ENCODE data around the gene MYRF. TPM values are rescaled to one million over a fixed set of nuclear protein-coding genes. Genes with fewer than 3 reads are reported as not detected.

Gene MYRF
- total RNA-seq, 2 experiments from 2014 or later = 0.19 to 1.1 TPM

DNA sequence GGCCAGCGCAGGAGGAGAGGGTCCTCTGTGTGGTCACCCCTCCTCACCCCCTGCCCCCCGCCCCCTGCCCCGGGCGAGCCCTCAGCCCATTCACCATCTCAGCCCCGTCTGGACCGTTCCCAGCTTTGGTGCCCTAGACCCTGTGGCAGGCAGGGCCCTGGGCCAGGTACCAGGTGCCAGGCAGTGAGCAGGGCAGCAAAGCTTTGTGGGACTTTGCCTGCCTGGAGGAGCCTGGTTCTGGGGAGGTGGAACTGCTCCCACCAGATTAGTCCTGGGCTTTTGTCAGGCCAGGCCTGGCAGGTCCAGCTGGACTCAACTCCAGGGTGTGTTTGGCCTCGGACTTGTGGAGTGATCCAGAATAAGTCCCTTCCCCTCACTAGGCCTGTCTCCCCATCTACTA, 13.7 kb upstream of the MYRF start:
- intact Hi-C loops (cut with micrococcal nuclease; ENCODE audit: unreplicated experiment) = no loop called here

DNA sequence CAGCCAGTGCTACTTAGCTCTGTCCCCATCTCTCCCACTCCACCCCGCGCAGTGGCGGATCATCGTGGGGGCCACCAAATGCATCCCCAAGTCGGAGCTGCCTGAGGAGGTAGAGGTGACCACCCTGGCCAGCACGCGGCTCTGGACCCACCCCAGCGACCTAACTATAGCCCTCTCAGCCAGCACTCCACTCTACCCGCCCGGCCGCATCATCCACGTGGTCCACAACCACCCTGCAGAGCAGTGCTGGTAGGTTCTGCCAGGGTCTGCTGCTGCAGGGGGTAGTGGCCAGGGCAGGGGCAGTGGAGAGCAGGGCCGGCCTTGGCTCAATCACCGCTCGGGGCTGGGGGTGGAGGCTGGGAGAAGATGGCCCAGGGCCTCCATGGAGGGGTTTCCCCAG, 13.0 kb upstream of the MYRF start:
- intact Hi-C loops (cut with micrococcal nuclease; ENCODE audit: unreplicated experiment) = no loop called here
- no peak overlapping the region for H3K4me2 ChIP-seq (ENCODE audit: low read length)
- H4K20me1 ChIP-seq (ENCODE audit: insufficient read depth, low read length) = no peaks in the 10 kb centered on the region
- no TSS peak for BruUV-seq (replicated peaks)
- no peak overlapping the region for H3K27ac ChIP-seq (ENCODE audit: low read depth, low read length, poor library complexity, severe bottlenecking)
- ChIA-PET CTCF (ENCODE audit: unreplicated experiment) (interaction anchor here (0.6 kb wide), 1 partner anchor 11 kb away, joined by 4 read pairs; no protein-coding TSS in a partner anchor), POLR2A (no interaction called here)
- H2AFZ ChIP-seq (ENCODE audit: low read length) = no peak overlapping the region
- TF ChIP-seq, protein P1, sequence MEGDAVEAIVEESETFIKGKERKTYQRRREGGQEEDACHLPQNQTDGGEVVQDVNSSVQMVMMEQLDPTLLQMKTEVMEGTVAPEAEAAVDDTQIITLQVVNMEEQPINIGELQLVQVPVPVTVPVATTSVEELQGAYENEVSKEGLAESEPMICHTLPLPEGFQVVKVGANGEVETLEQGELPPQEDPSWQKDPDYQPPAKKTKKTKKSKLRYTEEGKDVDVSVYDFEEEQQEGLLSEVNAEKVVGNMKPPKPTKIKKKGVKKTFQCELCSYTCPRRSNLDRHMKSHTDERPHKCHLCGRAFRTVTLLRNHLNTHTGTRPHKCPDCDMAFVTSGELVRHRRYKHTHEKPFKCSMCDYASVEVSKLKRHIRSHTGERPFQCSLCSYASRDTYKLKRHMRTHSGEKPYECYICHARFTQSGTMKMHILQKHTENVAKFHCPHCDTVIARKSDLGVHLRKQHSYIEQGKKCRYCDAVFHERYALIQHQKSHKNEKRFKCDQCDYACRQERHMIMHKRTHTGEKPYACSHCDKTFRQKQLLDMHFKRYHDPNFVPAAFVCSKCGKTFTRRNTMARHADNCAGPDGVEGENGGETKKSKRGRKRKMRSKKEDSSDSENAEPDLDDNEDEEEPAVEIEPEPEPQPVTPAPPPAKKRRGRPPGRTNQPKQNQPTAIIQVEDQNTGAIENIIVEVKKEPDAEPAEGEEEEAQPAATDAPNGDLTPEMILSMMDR (conservative IDR thresholded peaks at IDR 0.05; ENCODE audit: low read length) = no peak
- TF ChIP-seq EZH2phosphoT487 (IDR thresholded peaks at IDR 0.05; ENCODE audit: borderline replicate concordance, low read depth, low read length) = no peak
- H3K4me1 ChIP-seq (ENCODE audit: insufficient read depth, low read length, poor library complexity, severe bottlenecking) = no peaks in the 10 kb centered on the region
- H3K9me3 ChIP-seq (ENCODE audit: low read length) = no peaks in the 10 kb centered on the region
- no peak for DNase-seq (ENCODE audit: low spot score)
- H3K9me2 ChIP-seq (ENCODE audit: insufficient read depth, low read length) = no peaks in the 10 kb centered on the region
- no peak overlapping the region for H3K4me3 ChIP-seq (ENCODE audit: low read depth, low read length, poor library complexity, severe bottlenecking)
- no peaks in the 10 kb centered on the region for H3K36me3 ChIP-seq (ENCODE audit: insufficient read depth, low read length)
- H3K79me2 ChIP-seq (ENCODE audit: insufficient read depth, low read depth, low read length) = no peaks in the 10 kb centered on the region

More for the DNA sequence above, 13.7 kb upstream of the MYRF start:
- BruUV-seq (replicated peaks) = no TSS peak
- no peak overlapping the region for H3K4me2 ChIP-seq (ENCODE audit: low read length)
- H3K27ac ChIP-seq (ENCODE audit: low read depth, low read length, poor library complexity, severe bottlenecking) = no peak overlapping the region
- H3K79me2 ChIP-seq (ENCODE audit: insufficient read depth, low read depth, low read length) = no peaks in the 10 kb centered on the region
- POLR2A ChIA-PET = no interaction called here
- no peak for DNase-seq (ENCODE audit: low spot score)
- H4K20me1 ChIP-seq (ENCODE audit: insufficient read depth, low read length) = no peaks in the 10 kb centered on the region
- no peak overlapping the region for H3K4me3 ChIP-seq (ENCODE audit: low read depth, low read length, poor library complexity, severe bottlenecking)
- no peaks in the 10 kb centered on the region for H3K4me1 ChIP-seq (ENCODE audit: insufficient read depth, low read length, poor library complexity, severe bottlenecking)
- H3K9me2 ChIP-seq (ENCODE audit: insufficient read depth, low read length) = no peaks in the 10 kb centered on the region
- no peak overlapping the region for H2AFZ ChIP-seq (ENCODE audit: low read length)
- H3K9me3 ChIP-seq (ENCODE audit: low read length) = no peaks in the 10 kb centered on the region
- TF ChIP-seq, protein P1 (conservative IDR thresholded peaks at IDR 0.05; ENCODE audit: low read length) = no peak
- no peak for TF ChIP-seq EZH2phosphoT487 (IDR thresholded peaks at IDR 0.05; ENCODE audit: borderline replicate concordance, low read depth, low read length)
- H3K36me3 ChIP-seq (ENCODE audit: insufficient read depth, low read length) = no peaks in the 10 kb centered on the region
- CTCF ChIA-PET (ENCODE audit: unreplicated experiment) = no interaction called here

DNA sequence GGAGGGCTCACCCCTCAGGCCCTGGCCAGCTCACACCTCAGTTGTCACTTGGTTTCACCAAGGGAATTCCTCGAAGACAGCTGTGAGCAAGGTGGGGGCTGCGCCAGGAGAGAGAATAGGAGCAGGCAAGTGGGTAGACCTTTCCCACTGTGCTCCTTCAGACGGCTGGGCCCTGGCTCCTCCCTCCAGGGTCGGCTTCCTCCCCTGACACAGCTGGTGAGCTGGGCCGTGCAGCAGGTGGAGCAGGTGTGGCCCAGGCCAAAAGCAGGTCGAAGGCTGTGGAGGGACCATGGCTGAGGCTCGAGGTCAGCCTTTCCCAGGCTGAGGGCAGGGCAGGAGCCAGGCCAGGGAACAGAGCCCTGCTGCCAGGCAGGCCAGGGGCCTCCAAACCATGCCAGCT, 12.5 kb upstream of the MYRF start:
- Histone ChIP-seq H3K4me2 (ENCODE audit: low read length) (no peak overlapping the region), H3K9me3 (ENCODE audit: low read length) (no peaks in the 10 kb centered on the region), H2AFZ (ENCODE audit: low read length) (no peak overlapping the region), H4K20me1 (ENCODE audit: insufficient read depth, low read length) (no peaks in the 10 kb centered on the region), H3K4me3 (ENCODE audit: low read depth, low read length, poor library complexity, severe bottlenecking) (no peak overlapping the region), H3K36me3 (ENCODE audit: insufficient read depth, low read length) (no peaks in the 10 kb centered on the region), H3K79me2 (ENCODE audit: insufficient read depth, low read depth, low read length) (no peaks in the 10 kb centered on the region), H3K9me2 (ENCODE audit: insufficient read depth, low read length) (no peaks in the 10 kb centered on the region), H3K4me1 (ENCODE audit: insufficient read depth, low read length, poor library complexity, severe bottlenecking) (no peaks in the 10 kb centered on the region), H3K27ac (ENCODE audit: low read depth, low read length, poor library complexity, severe bottlenecking) (no peak overlapping the region)
- TF ChIP-seq EZH2phosphoT487 (IDR thresholded peaks at IDR 0.05; ENCODE audit: borderline replicate concordance, low read depth, low read length) = no peak
- TF ChIP-seq, protein P1 (conservative IDR thresholded peaks at IDR 0.05; ENCODE audit: low read length) = no peak
- DNase-seq (ENCODE audit: low spot score) = no peak
- CTCF ChIA-PET (ENCODE audit: unreplicated experiment) = no interaction called here
- POLR2A ChIA-PET = no interaction called here
- intact Hi-C loops (cut with micrococcal nuclease; ENCODE audit: unreplicated experiment) = no loop called here
- BruUV-seq (replicated peaks) = no TSS peak

All from OCI-LY7 (cell line).